HL-60 (cell line): ENCODE results near the gene TBC1D22A.

ENCODE experiments used
- GABPA ChIP-seq: IDR thresholded peaks from 2 replicates; pipeline ENCODE4 v1.6.1; 2012; ENCODE audit warnings: low read depth
- POLR2AphosphoS5 ChIP-seq: IDR thresholded peaks from 2 replicates; pipeline ENCODE4 v1.6.1; 2012; ENCODE audit warnings: low read depth
- TF ChIP-seq, protein P1 (sequence below): IDR thresholded peaks from one replicate; pipeline ENCODE4 v1.5.1; 2011; ENCODE audit warnings: low read length, control low read depth, inconsistent platforms; ENCODE audit not compliant: insufficient read depth

GRCh38 chr22:46755525-46755924 lies 6.9 kb upstream of the TBC1D22A start:
- TF ChIP-seq GABPA (no peak), POLR2AphosphoS5 (no peak)
- TF ChIP-seq, protein P1, sequence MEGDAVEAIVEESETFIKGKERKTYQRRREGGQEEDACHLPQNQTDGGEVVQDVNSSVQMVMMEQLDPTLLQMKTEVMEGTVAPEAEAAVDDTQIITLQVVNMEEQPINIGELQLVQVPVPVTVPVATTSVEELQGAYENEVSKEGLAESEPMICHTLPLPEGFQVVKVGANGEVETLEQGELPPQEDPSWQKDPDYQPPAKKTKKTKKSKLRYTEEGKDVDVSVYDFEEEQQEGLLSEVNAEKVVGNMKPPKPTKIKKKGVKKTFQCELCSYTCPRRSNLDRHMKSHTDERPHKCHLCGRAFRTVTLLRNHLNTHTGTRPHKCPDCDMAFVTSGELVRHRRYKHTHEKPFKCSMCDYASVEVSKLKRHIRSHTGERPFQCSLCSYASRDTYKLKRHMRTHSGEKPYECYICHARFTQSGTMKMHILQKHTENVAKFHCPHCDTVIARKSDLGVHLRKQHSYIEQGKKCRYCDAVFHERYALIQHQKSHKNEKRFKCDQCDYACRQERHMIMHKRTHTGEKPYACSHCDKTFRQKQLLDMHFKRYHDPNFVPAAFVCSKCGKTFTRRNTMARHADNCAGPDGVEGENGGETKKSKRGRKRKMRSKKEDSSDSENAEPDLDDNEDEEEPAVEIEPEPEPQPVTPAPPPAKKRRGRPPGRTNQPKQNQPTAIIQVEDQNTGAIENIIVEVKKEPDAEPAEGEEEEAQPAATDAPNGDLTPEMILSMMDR, result no peak
